Measurements from ENCODE around the gene OTUD5. TPM values are rescaled to one million over a fixed set of nuclear protein-coding genes. Genes with fewer than 3 reads are reported as not detected.
A peak's percentile ranks its signal among the peaks of the same experiment; 100 is the strongest.

OTUD5 gene
- polyA plus RNA-seq, 3 donors, result 8.4 to 75.0 (median 12.4) TPM

DNA sequence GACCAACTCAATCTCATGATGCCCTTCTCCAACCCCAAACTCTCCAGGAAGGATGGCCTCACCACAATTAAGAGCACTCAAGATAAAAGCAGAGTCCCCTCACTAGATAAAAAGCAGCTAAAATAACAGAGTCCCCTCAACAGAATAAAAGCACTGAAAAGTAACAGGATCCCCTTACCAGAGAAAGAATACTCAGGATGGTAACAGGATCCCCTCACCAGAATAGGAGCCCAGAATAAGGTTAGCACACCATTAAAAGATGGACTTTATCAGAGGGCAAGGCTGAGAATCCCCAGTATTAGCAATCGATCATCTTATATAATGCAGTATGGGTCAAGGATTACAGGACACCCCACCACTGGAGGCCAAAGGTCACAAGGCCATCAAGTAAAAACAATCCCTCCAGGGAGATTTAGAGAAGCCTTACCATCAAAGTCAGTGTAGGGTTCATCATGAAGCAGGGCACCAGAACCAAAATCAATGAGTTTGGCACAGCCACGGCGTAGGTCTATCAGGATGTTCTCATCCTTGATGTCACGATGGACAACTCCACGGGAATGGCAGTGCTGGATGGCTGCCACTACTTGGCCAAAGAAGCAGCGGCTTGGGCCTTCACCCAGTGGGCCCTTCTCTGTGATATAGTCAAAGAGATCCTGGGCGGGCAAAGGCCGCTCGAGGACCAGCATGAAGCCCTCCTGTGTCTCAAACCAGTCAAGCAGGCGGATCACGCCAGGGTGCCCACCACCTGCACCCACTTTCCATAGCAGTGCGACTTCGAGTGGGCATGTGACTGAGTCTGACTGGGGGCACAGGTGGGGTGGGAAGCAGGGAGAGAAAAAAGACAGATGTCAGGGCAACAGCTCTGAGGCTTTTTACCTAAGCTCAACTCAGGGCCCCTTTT lies 42.6 kb downstream of the OTUD5 start:
- intact Hi-C loops (cut with micrococcal nuclease), result loop anchor here (5.0 to 10.0 kb wide), 3 partner anchors 42 to 230 kb away; partner anchors contain the start of genes OTUD5 (in 1 of the 2), TFE3 (in 1 of the 2) and WAS (in 1 of the 2)
- peaks cover 0 to 18% (median 0%) of the 10 kb centered on the region in 3 donors for H3K27me3 Mint-ChIP-seq (ENCODE audit: low read depth in 3 of 3)
- no peak overlapping the region for H3K4me3 Mint-ChIP-seq
- DNase-seq, result no peak
- no peaks in the 10 kb centered on the region for H4K20me1 ChIP-seq (ENCODE audit: insufficient read depth, low read length)
- H3K36me3 ChIP-seq (replicated peaks in 1 of 2; ENCODE audit: control insufficient read depth in 1 of 2, insufficient read depth in 2 of 2, low read length in 2 of 2), result peaks cover 7 to 25% of the 10 kb centered on the region in 2 donors
- no peak overlapping the region for H3K27ac ChIP-seq (ENCODE audit: low read depth in 1 of 2, low read length in 2 of 2)
- H3K4me3 ChIP-seq (replicated peaks in 1 of 3; ENCODE audit: low read depth in 2 of 3, low read length in 3 of 3), result no peak overlapping the region
- H3K27ac Mint-ChIP-seq, result peak overlapping the region in 3 of 7 donors; percentile 13 to 65 (median 32)
- H3K9me3 ChIP-seq (replicated peaks in 1 of 2; ENCODE audit: control insufficient read depth in 1 of 2, insufficient read depth in 1 of 2, low read length in 2 of 2), result no peaks in the 10 kb centered on the region
- no peak for TF ChIP-seq CTCF (IDR thresholded peaks at IDR 0.05)
- H3K79me2 ChIP-seq (ENCODE audit: insufficient read depth, low read length), result peaks cover 26% of the 10 kb centered on the region
- H3K9ac ChIP-seq (ENCODE audit: insufficient read depth, low read length, poor library complexity, severe bottlenecking), result no peak overlapping the region
- peaks cover 38 to 40% of the 10 kb centered on the region in 2 donors for H3K4me1 ChIP-seq (ENCODE audit: control insufficient read depth in 1 of 2, insufficient read depth in 2 of 2, low read length in 2 of 2)
- peaks cover 35% of the 10 kb centered on the region for H3K4me1 Mint-ChIP-seq
- H3K36me3 Mint-ChIP-seq, result peaks cover 18 to 21% of the 10 kb centered on the region in 2 donors
- peaks cover 0 to 13% (median 4%) of the 10 kb centered on the region in 7 donors for H3K9me3 Mint-ChIP-seq
- 93% methylated on average over 4 of the region's 13 CpGs for WGBS (ENCODE audit: insufficient coverage)
- no peak overlapping the region for H3K4me2 ChIP-seq (replicated peaks; ENCODE audit: extremely low read depth, low read length, poor library complexity, severe bottlenecking)
- no peaks in the 10 kb centered on the region for H3K27me3 ChIP-seq (ENCODE audit: control insufficient read depth in 2 of 2, insufficient read depth in 2 of 2, low read length in 2 of 2)
- H2AFZ ChIP-seq (ENCODE audit: insufficient read depth, low read depth, low read length, poor library complexity, severe bottlenecking), result no peak overlapping the region

DNA sequence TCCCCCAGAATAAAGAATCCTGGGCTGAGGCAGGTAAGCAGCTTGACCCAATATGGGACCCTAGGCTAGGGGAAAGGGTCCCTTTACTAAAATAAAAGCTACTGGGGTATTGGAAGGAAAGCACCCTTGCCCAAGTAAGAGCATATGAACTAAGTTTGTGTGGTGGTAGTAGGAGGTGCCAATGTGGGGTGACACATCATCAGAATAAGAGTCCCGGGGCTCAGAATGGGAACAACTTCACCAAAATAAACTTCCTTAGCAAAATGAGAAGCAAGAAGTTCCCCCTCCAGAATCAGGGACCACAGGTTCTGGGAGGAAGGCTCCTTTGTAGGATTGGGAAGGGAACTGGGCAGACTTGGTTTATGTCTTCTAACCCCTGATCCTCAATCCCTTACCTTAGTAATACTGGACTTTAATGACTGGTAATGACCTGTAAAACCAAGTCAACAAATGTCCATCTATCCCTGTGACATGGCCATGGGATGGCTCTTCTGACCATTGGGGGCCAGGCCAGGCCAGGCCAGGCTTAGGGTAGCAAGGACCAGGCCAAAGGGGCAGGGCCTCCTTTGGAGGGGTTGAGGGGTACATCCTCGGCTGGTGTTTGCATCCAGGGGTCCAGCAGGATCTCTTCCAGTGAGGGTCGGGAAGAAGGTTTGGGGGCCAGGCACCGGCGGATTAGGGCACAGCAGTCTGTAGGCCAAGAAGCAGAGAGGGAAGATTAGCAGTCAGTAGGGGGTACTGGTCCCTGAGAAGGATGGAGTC lies 43.6 kb downstream of the OTUD5 start:
- no peak overlapping the region for H3K27ac ChIP-seq (ENCODE audit: low read depth in 1 of 2, low read length in 2 of 2)
- intact Hi-C loops (cut with micrococcal nuclease), result loop anchor here (10.0 kb wide), 2 partner anchors 131 to 229 kb away; partner anchors contain the start of genes TFE3 (in 1 of the 2) and WAS (in 1 of the 2)
- no peaks in the 10 kb centered on the region for H3K9me3 ChIP-seq (replicated peaks in 1 of 2; ENCODE audit: control insufficient read depth in 1 of 2, insufficient read depth in 1 of 2, low read length in 2 of 2)
- H3K4me3 Mint-ChIP-seq, result no peak overlapping the region
- peaks cover 21 to 27% of the 10 kb centered on the region in 2 donors for H3K36me3 Mint-ChIP-seq
- H3K4me1 Mint-ChIP-seq, result peaks cover 27% of the 10 kb centered on the region
- peaks cover 7 to 30% of the 10 kb centered on the region in 2 donors for H3K36me3 ChIP-seq (replicated peaks in 1 of 2; ENCODE audit: control insufficient read depth in 1 of 2, insufficient read depth in 2 of 2, low read length in 2 of 2)
- H3K79me2 ChIP-seq (ENCODE audit: insufficient read depth, low read length), result peaks cover 27% of the 10 kb centered on the region
- H2AFZ ChIP-seq (ENCODE audit: insufficient read depth, low read depth, low read length, poor library complexity, severe bottlenecking), result no peak overlapping the region
- peak in 1 of 3 donors; percentile 20 for DNase-seq
- H3K9ac ChIP-seq (ENCODE audit: insufficient read depth, low read length, poor library complexity, severe bottlenecking), result no peak overlapping the region
- peaks cover 31 to 32% of the 10 kb centered on the region in 2 donors for H3K4me1 ChIP-seq (ENCODE audit: control insufficient read depth in 1 of 2, insufficient read depth in 2 of 2, low read length in 2 of 2)
- H3K4me3 ChIP-seq (replicated peaks in 1 of 3; ENCODE audit: low read depth in 2 of 3, low read length in 3 of 3), result no peak overlapping the region
- peak overlapping the region in 4 of 7 donors; percentile 32 to 68 (median 48) for H3K27ac Mint-ChIP-seq
- TF ChIP-seq CTCF (IDR thresholded peaks at IDR 0.05), result no peak
- H3K27me3 Mint-ChIP-seq (ENCODE audit: low read depth in 3 of 3), result peaks cover 0 to 19% (median 0%) of the 10 kb centered on the region in 3 donors
- no peaks in the 10 kb centered on the region for H3K27me3 ChIP-seq (ENCODE audit: control insufficient read depth in 2 of 2, insufficient read depth in 2 of 2, low read length in 2 of 2)
- no peak overlapping the region for H3K4me2 ChIP-seq (replicated peaks; ENCODE audit: extremely low read depth, low read length, poor library complexity, severe bottlenecking)
- H3K9me3 Mint-ChIP-seq, result peaks cover 0 to 13% (median 4%) of the 10 kb centered on the region in 7 donors
- WGBS (ENCODE audit: insufficient coverage), result no CpG with 5 or more reads among the region's 5 CpGs
- no peaks in the 10 kb centered on the region for H4K20me1 ChIP-seq (ENCODE audit: insufficient read depth, low read length)

Data from CD14-positive monocyte (primary cell).